GM12878 (cell line): ENCODE data around the gene ATG13. TPM values are rescaled to one million over a fixed set of nuclear protein-coding genes. Genes with fewer than 3 reads are reported as not detected.

Source experiments
- ATAC-seq: fragments of 200-7000 bp; cut with Tn5 transposase; 3 replicates; pipeline ENCODE4 v1.9.1; 2020; ENCODE audit warnings: mild to moderate bottlenecking, moderate library complexity
- BruUV-seq: library from RNA; stranded (reverse); fragments of 400-500 nt; replicated peaks from 2 replicates; lab custom pipeline; 2021; lab: Mats Ljungman, UMichigan
- CTCF ChIA-PET: fragments of 300-600 bp; sonication (Branson Sonifier 250); formaldehyde crosslinking; extraction: SDS; loops from one replicate; lab custom pipeline; 2021; ENCODE audit warnings: inconsistent platforms; lab: Yijun Ruan, JAX
- POLR2A ChIA-PET: fragments of 350-600 bp; formaldehyde crosslinking; extraction: SDS; loops from one replicate; lab custom pipeline; 2021; ENCODE audit warnings: inconsistent platforms; lab: Charles Lee
- RAD21 ChIA-PET: fragments of 300-600 bp; sonication (Branson Sonifier 250); formaldehyde crosslinking; loops from one replicate; lab custom pipeline; 2023; ENCODE audit warnings: antibody characterized with exemption; ENCODE audit not compliant: unreplicated experiment; lab: Charles Lee
- SMC1A ChIA-PET: fragments of 300-600 bp; sonication (Branson Sonifier 250); formaldehyde crosslinking; loops from one replicate; lab custom pipeline; 2023; ENCODE audit not compliant: unreplicated experiment, uncharacterized antibody; lab: Charles Lee
- DNase-seq: peaks from one replicate; pipeline ENCODE4 v3.0.0-alpha.2; 2011; ENCODE audit warnings: low read depth, low spot score
- FAIRE-seq: peaks from 3 replicates; lab custom pipeline; 2011; peaks lifted over from hg19 to GRCh38; lab: Jason Lieb, UNC
- H2AFZ ChIP-seq: 2 replicates; pipeline ENCODE4 v1.6.0; 2011; ENCODE audit warnings: low read depth, low read length, control low read depth; ENCODE audit not compliant: control insufficient read depth
- H3K27ac ChIP-seq: 2 replicates; pipeline ENCODE4 v1.5.1; 2011; ENCODE audit warnings: control low read depth; ENCODE audit not compliant: control insufficient read depth, insufficient read depth
- H3K27me3 ChIP-seq, 2 experiments: replicated peaks in 1 of 2; 2 replicates each; pipeline versions ENCODE4 v1.6.0 to v1.6.1; 2011; ENCODE audit warnings: low read length in 1 of 2; ENCODE audit not compliant: control insufficient read depth in 2 of 2, insufficient read depth in 2 of 2
- H3K36me3 ChIP-seq, 2 experiments: 2 replicates each; pipeline ENCODE4 v1.5.1; 2011; ENCODE audit warnings: low read length in 1 of 2; ENCODE audit not compliant: control insufficient read depth in 2 of 2, insufficient read depth in 2 of 2
- H3K4me1 ChIP-seq: 2 replicates; pipeline ENCODE4 v1.6.1; 2011; ENCODE audit warnings: mild to moderate bottlenecking, low read length, moderate library complexity, mixed read lengths; ENCODE audit not compliant: control insufficient read depth, insufficient read depth
- H3K4me2 ChIP-seq: 2 replicates; pipeline ENCODE4 v1.6.0; 2011; ENCODE audit warnings: control low read depth; ENCODE audit not compliant: control insufficient read depth, insufficient read depth
- H3K4me3 ChIP-seq: fragments of 200-600 bp; sonication (generic); 2 replicates; pipeline ENCODE4 v1.5.1; 2016
- H3K79me2 ChIP-seq: 2 replicates; pipeline ENCODE4 v1.6.0; 2011; ENCODE audit warnings: low read length; ENCODE audit not compliant: control insufficient read depth, insufficient read depth
- H3K9ac ChIP-seq: 2 replicates; pipeline ENCODE4 v1.8.0; 2011; ENCODE audit warnings: low read length, control low read depth, mixed read lengths; ENCODE audit not compliant: control insufficient read depth, insufficient read depth
- H3K9me3 ChIP-seq: replicated peaks from 3 replicates; pipeline ENCODE4 v1.5.1; 2011; ENCODE audit warnings: mild to moderate bottlenecking, low read length; ENCODE audit not compliant: control insufficient read depth, insufficient read depth
- H4K20me1 ChIP-seq: 2 replicates; pipeline ENCODE4 v1.6.0; 2011; ENCODE audit not compliant: control insufficient read depth, insufficient read depth
- IKZF1 ChIP-seq: fragments of 450-650 bp; conservative IDR thresholded peaks from 2 replicates; pipeline ENCODE4 v1.6.1; 2017; ENCODE audit warnings: antibody characterized with exemption, mild to moderate bottlenecking
- KDM1A ChIP-seq: fragments of 200-600 bp; sonication (generic); IDR thresholded peaks from 2 replicates; pipeline ENCODE4 v1.6.1; 2016; ENCODE audit warnings: borderline replicate concordance
- NFXL1 ChIP-seq: fragments of 450-650 bp; IDR thresholded peaks from 2 replicates; pipeline ENCODE4 v1.6.1; 2017; ENCODE audit warnings: antibody characterized with exemption, mild to moderate bottlenecking, borderline replicate concordance
- NR2C1 ChIP-seq: fragments of 450-650 bp; IDR thresholded peaks from 2 replicates; pipeline ENCODE4 v1.6.1; 2017; ENCODE audit warnings: antibody characterized with exemption, mild to moderate bottlenecking, moderate library complexity
- NR2C2 ChIP-seq: IDR thresholded peaks from 2 replicates; pipeline ENCODE4 v1.6.1; 2011; ENCODE audit warnings: borderline replicate concordance, low read depth; ENCODE audit not compliant: control insufficient read depth, insufficient read length
- NRF1 ChIP-seq: conservative IDR thresholded peaks from 2 replicates; pipeline ENCODE4 v1.6.1; 2011; ENCODE audit warnings: mild to moderate bottlenecking, low read depth, low read length, improper control_type of control experiment
- RELB ChIP-seq: fragments of 450-650 bp; IDR thresholded peaks from 2 replicates; pipeline ENCODE4 v1.6.1; 2017; ENCODE audit warnings: low read depth, mild to moderate bottlenecking, moderate library complexity
- SMAD5 ChIP-seq: IDR thresholded peaks from 2 replicates; pipeline ENCODE4 v1.6.1; 2016; ENCODE audit warnings: antibody characterized with exemption, low read depth
- TBL1XR1 ChIP-seq: IDR thresholded peaks from 2 replicates; pipeline ENCODE4 v1.6.1; 2012; ENCODE audit warnings: low read depth, low read length, improper control_type of control experiment
- ZNF207 ChIP-seq: fragments of 450-650 bp; IDR thresholded peaks from 2 replicates; pipeline ENCODE4 v1.6.1; 2014; ENCODE audit warnings: antibody characterized with exemption, mild to moderate bottlenecking, borderline replicate concordance
- WGBS: methylation state at CpG from one replicate; pipeline ENCODE4 v1.1.6; 2016; ENCODE audit warnings: low lambda C conversion rate; ENCODE audit not compliant: insufficient replicate concordance, insufficient coverage; ENCODE audit errors: missing lambda C conversion rate; 5-methylcytosine and 5-hydroxymethylcytosine counted together
- in situ Hi-C: fragments of 300-500 bp; cut with MboI; formaldehyde crosslinking; loops from 9 replicates; pipeline ENCODE4 v1.14.3; 2018; ENCODE audit warnings: mixed read lengths
- intact Hi-C: fragments of 100-400 bp; cut with micrococcal nuclease; formaldehyde crosslinking; loops from one replicate; pipeline ENCODE4 v1.14.2; 2022; ENCODE audit not compliant: unreplicated experiment
- polyA plus RNA-seq, 11 experiments: library from polyadenylated mRNA; depleted of rRNA in 4 of 11; unstranded in 6 of 11; stranded (reverse) in 5 of 11; fragments of >200 nt; fragmentation: Nextera tagmentation in 4 of 11; fragmentation: Illumina TruSeq in 1 of 11; extraction: Ambion mirVana in 4 of 11; extraction: Trizol in 1 of 11; gene quantifications; 1 replicate in 1 of 11; 2 replicates in 10 of 11; pipeline versions ENCODE4 v1.2.1 to v1.2.3, GENCODE V29; 2011 to 2016; ENCODE audit warnings: inconsistent platforms in 2 of 11, missing spikeins in 2 of 11, low read depth in 1 of 11
- total RNA-seq, 4 experiments: library from RNA; depleted of rRNA in 3 of 4; stranded (reverse); fragments of >200 nt in 3 of 4; fragmentation: Illumina TruSeq in 1 of 4; extraction: Trizol in 1 of 4; gene quantifications; 2 replicates each; pipeline versions ENCODE4 v1.2.1 to v1.2.3, GENCODE V29; 2013 to 2021

ATG13 gene
- total and polyA plus RNA-seq, 10 of the 15 experiments (the other 5 are each of a cell fraction or from before 2014, with no cell fraction given), result 10.9 to 61.6 (median 50.9) TPM

- RAD21 ChIA-PET, result no interaction called here
These were observed 78.2 kb downstream of the ATG13 start for GRCh38 chr11:46695345-46696211.

More at GRCh38 chr11:46695345-46696211, 78.2 kb downstream of the ATG13 start:
- ChIA-PET SMC1A (interaction anchor here (0.6 to 0.8 kb wide), 2 partner anchors 12 to 573 kb away, joined by 3 read pairs; no protein-coding TSS in a partner anchor), POLR2A (no interaction called here), CTCF (no interaction called here)
- Histone ChIP-seq H3K4me2 (no peak overlapping the region), H4K20me1 (no peaks in the 10 kb centered on the region), H3K9ac (no peak overlapping the region), H3K4me3 (no peak overlapping the region), H3K4me1 (no peaks in the 10 kb centered on the region), H3K79me2 (peaks cover 9% of the 10 kb centered on the region), H3K27ac (no peak overlapping the region), H3K36me3 (peaks cover 5 to 10% of the 10 kb centered on the region in 2 experiments; a peak in 3 of 4 replicates), H3K9me3 (no peaks in the 10 kb centered on the region), H3K27me3 (no peaks in the 10 kb centered on the region), H2AFZ (no peak overlapping the region)
- in situ Hi-C loops (no loop called here), intact Hi-C loops (no loop called here)
- TF ChIP-seq NFXL1 (no peak), RELB (no peak), SMAD5 (no peak), KDM1A (no peak), NR2C1 (no peak), IKZF1 (no peak), TBL1XR1 (no peak), ZNF207 (no peak), NRF1 (no peak), NR2C2 (no peak)
- FAIRE-seq (no peak), ATAC-seq (no peak), DNase-seq (no peak)
- no TSS peak for BruUV-seq
- WGBS, result 91% methylated on average over 12 of the region's 12 CpGs
